GM19455 (cell line): ENCODE data around the gene EIF4G3.
"Not testable (repeated sequence)": the region's sequence is repeated elsewhere in the genome, so short reads cannot be mapped to it uniquely, and the experiment has no call there.

Experiments used
- ATAC-seq: cut with Tn5 transposase; IDR thresholded peaks from one replicate; pipeline ENCODE4 v1.9.1; 2021; ENCODE audit not compliant: unreplicated experiment

EIF4G3 gene

GRCh38 chr1:20885121-20885520, 291.6 kb downstream of the EIF4G3 start:
- no peak for ATAC-seq

DNA sequence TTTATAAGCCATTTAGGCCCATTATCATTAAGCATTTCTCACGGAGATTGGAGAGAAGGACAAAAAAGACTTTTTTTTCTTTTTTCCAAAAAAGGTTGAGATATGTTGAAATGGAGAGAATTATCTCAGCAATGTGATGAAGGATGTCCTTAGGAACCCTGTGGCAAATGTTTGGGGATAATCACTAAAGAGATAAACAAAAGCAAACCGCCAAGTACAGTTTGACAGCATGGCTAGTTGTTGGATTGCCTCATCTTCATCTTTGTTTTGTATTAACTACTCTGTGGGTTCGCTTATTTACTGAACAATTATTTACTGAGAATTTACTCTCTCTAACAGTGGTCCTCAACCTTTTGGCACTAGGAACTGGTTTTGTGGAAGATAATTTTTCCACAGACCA, 292.2 kb downstream of the EIF4G3 start:
- no peak for ATAC-seq

GRCh38 chr1:20883766-20884165, 292.9 kb downstream of the EIF4G3 start:
- no peak for ATAC-seq

- ATAC-seq: no peak
Measured at GRCh38 chr1:20882837-20883236, 293.9 kb downstream of the EIF4G3 start.

DNA sequence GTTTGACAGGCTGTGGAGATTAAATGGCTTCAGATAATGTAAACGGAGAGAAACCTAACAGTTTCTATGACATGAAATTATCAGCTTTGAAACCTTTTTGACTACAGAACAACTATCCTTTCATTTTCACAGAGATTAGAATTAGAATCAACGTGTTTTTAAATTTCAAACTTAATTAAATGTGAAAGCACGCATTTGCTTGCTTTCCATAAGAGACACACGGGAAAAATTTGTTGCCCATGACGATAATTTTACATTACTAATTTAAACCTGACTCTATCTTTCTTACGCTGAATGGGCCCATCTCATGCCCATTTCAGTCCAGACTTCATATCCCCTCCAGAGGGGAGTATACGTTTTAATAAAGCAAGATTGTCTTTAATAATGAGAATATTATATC, 297.9 kb downstream of the EIF4G3 start:
- no peak for ATAC-seq

GRCh38 chr1:20875198-20875973, 301.3 kb downstream of the EIF4G3 start:
- ATAC-seq: no peak

GRCh38 chr1:20873311-20873710, 303.4 kb downstream of the EIF4G3 start:
- ATAC-seq: no peak

DNA sequence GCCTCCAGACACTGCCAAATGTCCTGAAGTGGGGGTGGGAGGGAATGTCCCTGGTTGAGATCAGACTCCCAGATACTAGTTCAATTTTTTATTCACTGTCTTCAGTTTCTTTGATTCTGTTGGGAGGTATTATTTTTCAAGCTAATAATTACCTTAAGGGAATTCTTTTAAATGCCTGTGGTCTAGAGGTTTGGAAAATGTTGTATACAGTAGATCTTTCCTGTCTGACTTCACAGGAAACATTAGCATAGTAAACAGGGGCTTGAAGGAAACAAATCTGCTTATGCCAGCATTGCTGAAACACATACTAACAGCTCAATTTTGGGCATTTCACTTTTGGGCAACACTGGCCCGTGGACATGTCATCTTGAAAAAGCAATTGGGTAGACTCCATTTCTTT, 305.3 kb downstream of the EIF4G3 start:
- ATAC-seq: no peak

DNA sequence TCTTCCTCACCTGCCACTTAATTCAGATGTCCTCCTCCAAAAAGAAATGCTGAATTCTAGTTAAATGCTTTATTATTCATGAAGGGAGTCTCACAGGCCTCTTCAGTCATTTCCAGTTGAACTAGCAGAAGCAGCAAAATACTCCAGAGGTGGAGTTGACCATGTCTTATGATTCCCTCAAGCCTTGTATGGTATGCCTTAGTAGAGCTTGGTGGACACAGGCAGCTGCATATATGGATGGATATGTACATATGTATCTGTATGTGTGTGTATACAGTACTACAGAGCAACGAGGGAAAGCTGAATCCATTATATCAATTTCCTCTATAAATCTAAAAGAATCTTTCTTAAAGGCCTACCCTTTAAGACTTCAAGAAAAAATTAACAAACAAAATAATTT, 306.0 kb downstream of the EIF4G3 start:
- ATAC-seq: no peak

GRCh38 chr1:20868263-20868662, 308.4 kb downstream of the EIF4G3 start:
- no peak for ATAC-seq

GRCh38 chr1:20867847-20868246, 308.9 kb downstream of the EIF4G3 start:
- no peak for ATAC-seq

GRCh38 chr1:20867062-20867461, 309.6 kb downstream of the EIF4G3 start:
- no peak for ATAC-seq

GRCh38 chr1:20865001-20865400, 311.7 kb downstream of the EIF4G3 start:
- ATAC-seq: no peak

DNA sequence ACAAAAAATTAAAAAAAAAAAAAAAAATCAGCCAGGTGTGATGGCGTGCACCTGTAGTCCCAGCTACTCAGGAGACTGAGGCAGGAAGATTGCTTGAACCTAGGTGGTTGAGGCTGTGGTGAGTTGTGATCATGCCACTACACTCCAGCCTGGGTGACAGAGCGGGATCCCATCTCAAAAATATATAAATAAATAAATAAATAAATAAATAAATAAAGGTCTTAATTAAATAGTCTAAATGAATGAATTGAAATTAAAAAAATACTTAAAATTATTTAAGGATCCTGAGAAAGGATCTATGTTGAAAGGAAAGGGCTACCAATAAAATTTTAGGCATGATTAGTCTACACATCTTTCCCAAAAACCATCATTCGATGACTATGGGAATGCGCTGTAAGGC, 322.2 kb downstream of the EIF4G3 start:
- ATAC-seq: no peak

DNA sequence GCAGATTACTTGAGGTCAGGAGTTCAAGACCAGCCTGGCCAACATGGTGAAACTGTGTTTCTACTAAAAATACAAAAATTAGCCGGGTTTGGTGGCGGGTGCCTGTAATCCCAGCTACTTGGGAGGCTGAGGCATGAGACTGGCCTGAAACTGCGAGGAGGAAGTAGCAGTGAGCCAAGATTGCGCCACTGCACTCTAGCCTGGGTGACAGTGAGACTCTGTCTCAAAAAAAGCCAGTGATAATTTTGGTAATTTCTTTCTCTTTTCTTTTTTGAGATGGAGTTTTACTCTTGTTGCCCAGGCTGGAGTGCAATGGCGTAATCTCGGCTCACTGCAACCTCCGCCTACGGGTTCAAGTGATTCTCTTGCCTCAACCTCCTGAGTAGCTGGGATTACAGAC, 324.9 kb downstream of the EIF4G3 start:
- not testable (repeated sequence) for ATAC-seq

- no peak for ATAC-seq
Measured at GRCh38 chr1:20850021-20850420, 326.7 kb downstream of the EIF4G3 start.

GRCh38 chr1:20849100-20849499, 327.6 kb downstream of the EIF4G3 start:
- ATAC-seq: no peak

- no peak for ATAC-seq
Measured at GRCh38 chr1:20848162-20848561, 328.5 kb downstream of the EIF4G3 start.

- no peak for ATAC-seq
Measured at GRCh38 chr1:20847611-20848080, 329.1 kb downstream of the EIF4G3 start.

DNA sequence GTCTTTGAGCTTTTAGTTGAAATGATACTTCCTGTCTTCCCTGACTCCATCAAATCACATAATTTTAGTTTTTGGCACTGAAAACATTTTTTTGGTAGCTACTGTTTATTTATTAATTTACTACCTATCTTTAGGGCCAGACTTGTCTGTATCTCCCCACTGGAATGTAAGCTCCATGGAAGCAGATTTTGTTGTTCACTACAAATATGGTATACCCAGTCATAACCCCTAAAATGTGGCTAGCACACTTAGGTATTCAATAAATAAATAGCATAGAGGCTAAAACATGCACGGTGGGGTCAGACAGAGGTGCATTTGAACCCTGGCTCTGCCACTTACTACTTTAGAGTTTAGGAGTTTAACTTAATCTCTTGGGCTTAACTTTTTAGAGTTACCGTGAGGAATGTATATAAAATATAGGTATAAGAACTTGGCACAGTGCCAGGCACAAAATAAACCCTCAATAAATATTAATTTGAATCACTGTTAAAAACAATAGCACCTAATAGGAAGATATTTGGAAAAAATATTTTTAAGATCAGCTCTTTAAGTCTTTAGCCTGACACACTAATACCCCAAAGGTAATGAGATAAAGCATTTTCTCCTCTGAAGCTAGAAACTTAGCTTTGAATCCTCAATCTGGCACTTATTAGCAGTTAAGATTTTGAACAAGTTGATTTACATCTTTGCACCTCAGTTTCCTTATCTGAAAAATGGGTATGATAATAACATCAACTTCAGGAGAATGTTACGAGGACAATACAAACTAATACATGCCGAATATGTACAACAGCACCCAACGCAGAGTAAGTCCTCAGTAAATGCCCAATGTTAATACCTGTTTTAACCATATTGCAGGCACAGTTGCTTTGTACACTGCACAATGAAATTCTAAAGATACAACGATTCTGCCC, 330.0 kb downstream of the EIF4G3 start:
- ATAC-seq: no peak

GRCh38 chr1:20840731-20841130, 336.0 kb downstream of the EIF4G3 start:
- ATAC-seq: no peak
